Measurements from ENCODE around the gene MAP1S.

MAP1S gene

DNA sequence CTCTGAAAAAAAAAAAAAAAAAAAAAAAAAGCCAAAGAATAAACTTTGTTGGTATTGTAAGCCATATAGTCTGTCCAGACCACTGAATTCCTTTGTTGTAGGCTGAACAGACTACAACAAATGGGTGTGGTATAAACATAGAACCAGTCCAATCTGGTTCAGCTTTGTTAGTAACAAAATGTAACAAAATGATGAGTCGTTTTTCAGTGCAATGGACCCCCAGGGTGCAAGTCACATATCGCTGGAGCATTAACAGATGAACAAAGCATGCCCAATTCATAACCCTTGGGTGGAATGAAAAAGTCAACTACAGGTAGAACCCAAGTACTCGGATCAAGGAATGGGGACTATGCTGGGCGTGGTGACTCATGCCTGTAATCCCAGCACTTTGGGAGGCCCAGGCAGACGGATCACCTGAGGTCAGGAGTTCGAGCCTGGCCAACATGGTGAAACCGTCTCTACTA is 18.4 kb downstream of the MAP1S start:
- no peak for DNase-seq

DNA sequence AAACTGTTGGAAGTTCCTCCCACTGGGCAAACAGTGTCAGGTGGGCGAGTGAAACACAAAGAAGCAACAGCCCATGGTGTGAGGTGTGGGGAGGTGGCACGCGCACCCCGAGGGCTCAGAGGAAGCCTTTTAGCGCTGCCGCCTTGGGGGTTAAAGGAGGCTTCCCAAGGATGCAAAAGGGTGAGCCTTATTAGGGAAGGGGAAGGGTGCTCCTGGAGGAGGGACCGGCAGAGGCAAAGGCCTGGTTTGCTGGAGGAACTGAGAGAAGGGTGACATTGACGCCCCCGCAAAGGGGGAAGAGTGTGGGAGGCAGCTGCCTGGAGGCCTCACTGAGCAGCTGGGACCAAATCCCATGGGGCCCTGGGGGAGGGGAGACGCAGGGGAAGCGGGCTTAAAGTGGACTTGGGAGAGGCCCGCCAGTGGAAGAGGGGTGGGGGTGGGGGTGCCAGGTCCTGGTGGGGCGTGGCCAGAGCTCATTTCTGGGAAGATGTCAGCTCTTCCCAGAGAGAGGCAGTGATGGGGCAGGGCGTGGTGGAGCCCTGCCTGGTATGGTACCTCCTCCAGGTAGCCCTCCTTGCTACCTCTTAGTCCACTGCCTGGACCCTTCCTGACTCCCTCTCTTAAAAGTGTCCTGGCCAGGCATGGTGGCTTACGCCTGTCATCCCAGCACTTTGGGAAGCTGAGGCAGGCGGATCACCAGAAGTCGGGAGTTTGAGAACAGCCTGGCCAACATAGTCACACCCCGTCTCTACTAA is 20.0 kb downstream of the MAP1S start:
- no peak for DNase-seq

GRCh38 chr19:17741456-17741855 is 22.2 kb downstream of the MAP1S start:
- no peak for DNase-seq

DNA sequence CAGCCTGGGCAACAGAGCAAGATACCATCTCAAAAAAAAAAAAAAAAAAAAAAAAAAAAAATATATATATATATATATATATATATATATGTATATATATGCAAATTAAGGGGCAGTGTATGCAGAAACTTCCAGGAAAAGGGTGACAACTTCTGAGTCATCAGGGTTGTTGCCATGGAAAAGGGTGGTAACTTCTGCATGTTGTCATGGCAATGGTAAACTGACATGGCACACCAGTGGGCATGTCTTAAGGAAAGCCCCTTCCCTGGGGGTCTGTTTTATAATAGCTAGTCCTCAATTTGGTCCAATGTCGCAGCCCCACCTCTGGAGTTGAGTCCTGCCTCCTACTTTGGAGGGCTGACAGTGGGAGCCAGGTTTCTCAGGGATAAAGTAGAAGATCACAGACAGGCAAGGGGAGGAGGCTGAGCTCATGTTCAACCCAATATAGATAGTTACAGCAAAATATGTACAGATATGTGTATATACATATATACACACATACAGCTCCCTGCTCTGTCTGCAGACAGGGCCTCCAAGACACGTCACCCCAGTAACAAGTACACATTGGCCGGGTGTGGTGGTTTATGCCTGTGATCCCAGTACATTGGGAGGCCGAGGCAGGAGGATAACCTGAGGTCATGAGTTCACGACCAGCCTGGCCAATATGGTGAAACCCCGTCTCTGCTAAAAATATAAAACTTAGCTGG is 24.7 kb downstream of the MAP1S start:
- no peak for DNase-seq

GRCh38 chr19:17747205-17748098 is 28.2 kb downstream of the MAP1S start:
- peak; percentile 92 for DNase-seq

GRCh38 chr19:17748884-17749638 is 29.8 kb downstream of the MAP1S start:
- no peak for DNase-seq

DNA sequence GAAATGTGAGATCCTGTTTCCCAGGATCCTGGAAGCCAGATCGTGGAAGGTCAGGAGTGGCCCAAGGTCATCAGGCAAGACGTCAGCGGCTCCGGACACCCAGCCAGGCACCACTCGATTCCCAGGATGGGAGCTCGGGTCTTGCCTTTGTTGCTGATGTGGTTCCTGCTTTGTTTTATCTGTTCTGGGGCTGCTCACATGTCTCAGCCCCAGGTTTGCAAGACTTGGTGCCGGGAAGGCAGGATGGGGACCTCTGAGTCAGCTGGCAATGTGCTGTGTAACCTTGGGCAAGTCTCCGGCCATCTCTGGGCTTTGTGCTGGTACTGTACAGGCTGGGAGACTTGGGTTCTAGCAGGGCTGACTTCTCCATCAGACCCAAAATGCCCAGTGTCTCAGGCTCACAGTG is 30.6 kb downstream of the MAP1S start:
- DNase-seq, result no peak

- peak; percentile 90 for DNase-seq
These were observed 32.0 kb downstream of the MAP1S start, which contains the start of gene FCHO1 for GRCh38 chr19:17751103-17751911. Gene FCHO1, plus strand, starts transcription at chr19:17751477. Its CDS starts 3,688 bp downstream, at chr19:17755165.

DNA sequence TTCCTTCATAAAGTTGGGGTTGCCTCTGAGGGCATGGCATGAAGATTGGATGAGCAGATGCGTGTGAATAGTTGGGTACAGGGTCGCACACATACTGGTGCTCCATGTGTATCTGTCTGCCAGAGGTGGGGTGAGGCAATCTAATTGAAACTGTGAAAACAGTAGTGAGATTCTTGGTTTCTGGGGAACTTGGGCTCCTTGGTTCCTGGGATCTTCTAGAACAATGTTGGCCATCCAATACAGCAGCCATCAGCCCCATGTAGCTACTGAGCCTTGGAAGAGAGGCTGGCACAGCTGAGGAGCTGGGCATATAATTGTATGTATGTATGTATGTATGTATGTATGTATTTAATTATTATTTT is 32.6 kb downstream of the MAP1S start:
- no peak for DNase-seq

DNA sequence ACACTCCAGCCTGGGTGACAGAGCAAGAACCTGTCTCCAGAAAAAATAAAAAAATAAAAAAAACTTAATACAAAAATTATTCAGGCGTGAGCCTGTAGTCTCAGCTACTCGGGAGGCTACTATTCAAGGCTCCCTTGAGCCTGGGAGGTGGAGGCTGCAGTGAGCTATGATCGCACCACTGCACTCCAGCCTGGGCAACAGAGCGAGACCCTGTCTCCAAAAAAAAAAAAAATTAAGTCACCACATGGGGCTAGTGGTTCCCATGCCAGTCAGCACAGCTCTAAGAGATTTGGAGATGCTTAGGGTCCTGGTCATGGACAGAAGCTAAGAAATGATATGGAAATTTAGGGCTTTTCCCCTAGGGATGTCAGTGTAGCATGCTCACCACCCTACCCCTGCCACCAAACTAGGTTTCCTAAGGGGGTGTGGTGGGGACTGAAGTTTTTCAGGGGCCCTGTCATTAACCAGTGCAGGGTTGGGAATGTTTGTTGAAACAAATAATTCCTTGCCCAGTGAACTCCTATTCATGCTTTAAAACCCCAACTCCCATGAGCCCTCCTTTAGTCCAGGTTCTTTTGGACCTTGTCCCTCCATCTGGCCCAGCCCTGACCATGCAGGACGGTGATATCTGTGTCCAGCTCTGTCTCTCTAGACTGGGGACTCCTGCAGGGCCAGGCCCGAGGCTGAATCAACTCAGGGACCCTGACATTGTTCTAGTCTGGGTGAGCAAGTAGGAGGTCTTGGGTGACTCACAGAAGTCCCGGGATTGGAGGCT is 33.8 kb downstream of the MAP1S start:
- no peak for DNase-seq

GRCh38 chr19:17753976-17754375 is 34.7 kb downstream of the MAP1S start:
- DNase-seq, result no peak

DNA sequence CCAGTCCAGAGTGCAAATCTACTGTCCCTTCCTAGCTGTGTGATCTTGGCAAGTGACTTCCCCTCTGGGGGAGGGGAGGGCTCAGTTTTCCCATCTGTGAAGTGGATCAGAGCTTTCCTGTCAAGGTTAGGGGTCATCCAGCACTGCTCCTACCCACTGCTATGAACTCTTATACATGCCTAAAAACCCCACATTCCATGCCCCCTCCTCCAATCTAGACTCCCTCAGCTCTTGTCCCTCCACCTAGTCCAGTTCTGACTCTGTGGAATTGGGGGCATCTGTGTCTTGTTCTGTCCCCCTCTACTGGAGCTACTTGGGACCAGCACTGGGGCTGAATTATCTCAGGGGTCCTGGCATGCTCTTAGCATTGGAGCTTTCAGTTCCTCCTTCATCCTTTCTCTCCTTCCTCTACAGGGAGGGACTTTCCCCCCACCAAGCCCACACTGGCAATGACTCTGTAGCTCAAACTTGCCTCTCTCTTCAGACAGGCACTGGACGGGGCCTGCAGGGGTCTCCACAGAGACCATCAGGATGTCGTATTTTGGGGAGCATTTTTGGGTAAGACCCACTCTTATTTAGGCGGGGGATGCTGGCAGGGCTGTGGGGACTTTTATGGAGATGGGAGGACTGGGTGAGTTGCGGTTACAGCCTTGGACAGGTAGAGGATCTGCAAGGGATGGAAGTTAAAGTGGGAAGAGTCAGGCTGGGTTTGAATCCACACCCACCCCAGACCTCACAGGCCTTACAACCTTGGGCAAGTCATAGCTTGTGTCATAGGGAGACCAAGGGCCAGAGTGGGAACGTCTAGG is 35.6 kb downstream of the MAP1S start:
- DNase-seq, result no peak

DNA sequence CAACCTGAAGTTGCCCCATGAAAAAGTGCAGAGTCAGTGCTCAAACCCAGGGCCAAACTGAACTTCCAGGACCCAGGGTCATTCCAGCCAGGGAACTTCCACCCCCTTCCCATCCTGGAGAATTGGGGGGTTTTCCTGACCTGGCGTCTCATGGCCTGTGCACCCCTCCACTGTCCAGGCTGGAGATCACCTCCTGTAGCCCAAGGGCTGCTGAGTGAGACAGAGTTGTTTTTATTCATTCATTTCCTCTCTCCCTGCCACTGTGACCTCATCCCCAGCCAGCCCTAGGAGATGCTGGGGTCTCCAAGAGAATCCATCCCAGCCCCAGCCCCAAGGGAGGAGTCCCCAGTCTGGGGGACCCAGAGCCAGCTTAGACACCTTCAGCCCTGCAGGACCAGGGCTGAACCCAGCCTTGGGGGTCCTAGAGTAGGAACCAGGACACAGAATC is 36.2 kb downstream of the MAP1S start:
- no peak for DNase-seq

DNA sequence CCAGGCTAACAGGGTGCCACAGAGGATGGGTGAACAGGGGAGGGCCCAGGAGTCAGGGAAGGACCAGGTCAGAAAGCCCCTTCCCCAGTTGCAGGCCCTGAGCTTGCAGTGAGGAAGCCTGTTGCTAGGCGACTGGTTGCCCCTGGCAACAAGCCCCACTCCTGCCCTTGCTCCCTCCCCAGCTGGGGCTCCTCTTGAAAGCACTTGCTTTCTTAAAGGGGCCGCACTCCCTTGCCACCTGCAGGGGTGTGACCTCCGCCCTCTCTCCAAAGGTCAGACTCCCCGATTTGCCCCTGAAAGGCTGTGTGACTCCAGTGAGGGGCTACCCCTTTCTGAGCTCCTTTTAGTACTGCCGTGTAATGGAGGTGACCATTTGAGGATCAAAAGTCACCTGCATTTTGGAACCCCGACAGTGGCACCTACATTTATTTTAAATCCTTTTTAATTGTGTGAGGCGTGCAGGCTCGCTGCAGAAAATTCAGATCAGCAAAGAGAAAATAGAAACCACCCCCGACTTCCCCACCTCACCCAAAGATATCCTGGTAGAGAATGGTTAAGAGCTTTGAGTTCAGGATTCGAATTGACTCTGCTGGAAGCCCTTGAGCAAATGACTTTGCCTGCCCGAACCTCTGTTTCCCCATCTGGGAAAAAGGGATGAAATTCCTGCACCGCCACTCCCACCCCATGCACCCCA is 36.8 kb downstream of the MAP1S start:
- peak; percentile 22 for DNase-seq

- DNase-seq, result no peak
These were observed 37.8 kb downstream of the MAP1S start for GRCh38 chr19:17757125-17757524.

GRCh38 chr19:17758515-17758914 is 39.2 kb downstream of the MAP1S start:
- no peak for DNase-seq

DNA sequence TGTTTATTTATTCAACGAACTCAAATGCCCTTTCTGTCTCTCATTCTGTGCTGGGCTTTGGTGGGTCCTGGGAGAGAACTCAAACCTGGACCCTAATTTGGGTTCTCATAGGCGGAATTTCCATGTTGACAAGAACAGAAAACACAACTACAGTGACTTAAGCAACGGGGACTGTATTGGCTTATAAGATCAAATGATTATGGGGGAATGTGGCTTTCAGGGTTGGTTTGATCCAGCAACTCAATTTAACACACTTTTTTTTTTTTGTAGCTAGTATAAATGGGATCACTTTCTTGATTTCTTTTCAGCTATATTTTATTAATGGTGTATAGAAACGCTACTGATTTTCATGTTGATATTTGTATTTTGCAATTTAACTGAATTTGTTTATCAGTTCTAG is 41.9 kb downstream of the MAP1S start:
- DNase-seq, result no peak

DNA sequence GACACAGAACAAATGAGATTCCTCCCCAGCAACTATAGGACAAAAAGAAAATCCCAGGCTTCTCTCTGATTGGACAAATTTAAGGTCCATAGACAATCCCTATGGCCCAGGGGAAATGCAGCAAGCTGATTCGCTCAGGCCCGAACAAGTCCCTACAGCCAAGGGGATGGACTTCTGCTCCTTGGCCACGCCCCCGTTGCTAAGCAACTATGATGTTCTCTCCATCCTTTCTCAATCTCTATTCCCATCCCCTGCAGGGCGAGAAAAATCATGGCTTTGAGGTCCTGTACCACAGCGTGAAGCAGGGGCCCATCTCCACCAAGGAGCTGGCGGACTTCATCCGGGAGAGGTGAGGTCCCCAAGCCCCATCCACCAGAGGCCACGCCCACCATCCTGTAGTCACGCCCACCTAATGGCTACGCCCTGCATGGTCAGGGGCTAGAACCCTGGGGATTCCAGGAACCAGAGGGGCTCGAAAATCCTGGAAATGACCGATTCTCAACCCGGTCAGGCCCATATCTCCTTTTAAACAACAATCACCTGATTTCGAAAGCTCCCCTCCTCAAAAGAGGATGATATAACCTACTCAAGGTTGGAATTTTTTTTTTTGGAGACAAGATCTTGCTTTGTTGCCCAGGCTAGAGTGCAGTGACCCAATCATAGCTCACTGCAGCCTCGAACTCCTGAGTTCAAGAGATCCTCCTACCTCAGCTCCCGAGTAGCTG is 43.4 kb downstream of the MAP1S start:
- no peak for DNase-seq

DNA sequence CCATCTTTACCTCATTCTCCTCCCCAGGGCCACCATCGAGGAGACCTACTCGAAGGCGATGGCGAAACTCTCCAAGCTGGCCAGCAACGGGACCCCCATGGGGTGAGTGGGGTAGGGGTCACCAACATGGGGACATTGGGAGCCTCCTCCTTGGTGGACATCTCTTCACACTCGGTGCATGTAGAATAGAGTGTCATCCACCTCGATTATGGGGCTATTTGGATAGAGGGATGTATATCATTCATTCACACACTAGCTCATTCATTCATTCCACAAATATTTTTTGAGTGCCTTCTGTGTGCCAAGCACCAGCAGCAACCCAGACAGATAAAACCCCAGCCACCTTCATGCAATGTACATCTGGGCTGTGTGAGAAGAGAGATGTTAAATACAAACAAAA is 45.1 kb downstream of the MAP1S start:
- no peak for DNase-seq
